Activated naive CD4-positive, alpha-beta T cell treated with anti-CD3 and anti-CD28 coated beads, Interleukin-2, amount 50 U/mL, for 24 hours (primary cell): ENCODE measurements around the gene IFNA5.

Experiments
- H3K27ac Mint-ChIP-seq: one replicate; pipeline ENCODE4 v1.8.0; 2021; ENCODE audit warnings: mild to moderate bottlenecking, mixed read lengths
- H3K27me3 Mint-ChIP-seq: one replicate; pipeline ENCODE4 v1.8.0; 2021; ENCODE audit warnings: mixed read lengths
- H3K36me3 Mint-ChIP-seq: one replicate; pipeline ENCODE4 v1.8.0; 2021; ENCODE audit warnings: mixed read lengths
- H3K4me1 Mint-ChIP-seq: one replicate; pipeline ENCODE4 v1.8.0; 2021; ENCODE audit warnings: mixed read lengths
- H3K4me3 Mint-ChIP-seq: one replicate; pipeline ENCODE4 v1.8.0; 2021; ENCODE audit warnings: mild to moderate bottlenecking, mixed read lengths
- H3K9me3 Mint-ChIP-seq: one replicate; pipeline ENCODE4 v1.8.0; 2021; ENCODE audit warnings: mixed read lengths

The IFNA5 gene

DNA sequence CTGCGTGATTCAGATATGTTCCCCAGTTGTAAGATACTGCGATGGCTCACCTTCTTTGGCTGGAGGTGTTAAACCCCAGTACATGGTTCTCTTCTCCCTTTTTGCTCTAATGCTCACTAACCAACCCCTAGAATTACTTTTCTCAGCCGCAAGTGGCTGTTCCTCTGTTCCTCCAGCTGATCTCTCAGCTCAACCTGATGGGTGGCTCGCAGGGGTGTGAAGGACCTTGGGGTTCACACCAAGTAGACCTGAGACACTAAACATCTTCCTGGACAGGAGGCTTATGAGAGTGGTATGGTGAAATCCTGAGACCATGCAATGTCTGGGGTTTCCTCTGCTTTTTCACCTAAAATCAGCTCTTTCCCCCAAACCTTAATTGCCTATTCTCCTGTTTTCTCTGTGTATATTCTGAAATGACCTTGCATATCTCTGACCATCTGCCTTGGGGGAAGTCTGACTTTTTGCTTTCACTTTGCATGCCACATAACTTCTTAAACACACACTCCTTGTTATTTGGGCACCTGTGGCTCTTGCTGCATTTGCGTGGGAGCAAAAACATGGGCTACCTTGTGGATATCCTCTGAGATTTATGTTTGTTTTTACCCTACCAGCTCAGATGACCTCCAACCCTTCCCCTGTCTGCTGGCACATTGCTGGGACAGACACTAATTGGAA, 49.4 kb downstream of the IFNA5 start:
- peaks cover 3% of the 10 kb centered on the region for H3K27me3 Mint-ChIP-seq
- H3K9me3 Mint-ChIP-seq, result no peaks in the 10 kb centered on the region
- H3K36me3 Mint-ChIP-seq, result no peaks in the 10 kb centered on the region
- H3K4me1 Mint-ChIP-seq, result peaks cover 5% of the 10 kb centered on the region
- no peak overlapping the region for H3K27ac Mint-ChIP-seq
- no peak overlapping the region for H3K4me3 Mint-ChIP-seq
